ENCODE results near the gene GGTLC3.
"Not testable (repeated sequence)": the region's sequence is repeated elsewhere in the genome, so short reads cannot be mapped to it uniquely, and the experiment has no call there.

Gene GGTLC3

GRCh38 chr22:18523328-18523727, 5.4 kb upstream of the GGTLC3 start:
- DNase-seq (ENCODE audit: low read depth); H3K4me3 ChIP-seq (ENCODE audit: low read depth, low read length): not testable (repeated sequence)

- H3K4me3 ChIP-seq (ENCODE audit: low read depth, low read length); DNase-seq (ENCODE audit: low read depth): not testable (repeated sequence)
Measured at GRCh38 chr22:18522762-18523161, 4.8 kb upstream of the GGTLC3 start.

- not testable (repeated sequence) for H3K4me3 ChIP-seq (ENCODE audit: low read depth, low read length)
- peak; percentile 1 for DNase-seq (ENCODE audit: low read depth)
Measured at GRCh38 chr22:18513454-18513853, 4.5 kb downstream of the GGTLC3 start.

GRCh38 chr22:18512378-18512777, 5.6 kb downstream of the GGTLC3 start:
- DNase-seq (ENCODE audit: low read depth): not testable (repeated sequence)

GRCh38 chr22:18511327-18511726, 6.6 kb downstream of the GGTLC3 start:
- DNase-seq (ENCODE audit: low read depth); H3K4me3 ChIP-seq (ENCODE audit: low read depth, low read length): not testable (repeated sequence)

More at GRCh38 chr22:18512378-18512777, 5.6 kb downstream of the GGTLC3 start:
- not testable (repeated sequence) for H3K4me3 ChIP-seq (ENCODE audit: low read depth, low read length)

GRCh38 chr22:18496227-18496626, 21.7 kb downstream of the GGTLC3 start:
- not testable (repeated sequence) for H3K4me3 ChIP-seq (ENCODE audit: low read depth, low read length); DNase-seq (ENCODE audit: low read depth)
